Hippocampal formation (tissue), 2 donors: Measurements from ENCODE around the gene SLC2A11.
"Not testable (repeated sequence)": the region's sequence is repeated elsewhere in the genome, so short reads cannot be mapped to it uniquely, and the experiment has no call there.

Experiments used
- DNase-seq, 2 donors: peaks; one replicate each; lab custom pipeline; 2025; lab: John Stamatoyannopoulos, UW

The SLC2A11 gene

GRCh38 chr22:23908587-23909205, 51.0 kb downstream of the SLC2A11 start:
- no peak for DNase-seq

DNA sequence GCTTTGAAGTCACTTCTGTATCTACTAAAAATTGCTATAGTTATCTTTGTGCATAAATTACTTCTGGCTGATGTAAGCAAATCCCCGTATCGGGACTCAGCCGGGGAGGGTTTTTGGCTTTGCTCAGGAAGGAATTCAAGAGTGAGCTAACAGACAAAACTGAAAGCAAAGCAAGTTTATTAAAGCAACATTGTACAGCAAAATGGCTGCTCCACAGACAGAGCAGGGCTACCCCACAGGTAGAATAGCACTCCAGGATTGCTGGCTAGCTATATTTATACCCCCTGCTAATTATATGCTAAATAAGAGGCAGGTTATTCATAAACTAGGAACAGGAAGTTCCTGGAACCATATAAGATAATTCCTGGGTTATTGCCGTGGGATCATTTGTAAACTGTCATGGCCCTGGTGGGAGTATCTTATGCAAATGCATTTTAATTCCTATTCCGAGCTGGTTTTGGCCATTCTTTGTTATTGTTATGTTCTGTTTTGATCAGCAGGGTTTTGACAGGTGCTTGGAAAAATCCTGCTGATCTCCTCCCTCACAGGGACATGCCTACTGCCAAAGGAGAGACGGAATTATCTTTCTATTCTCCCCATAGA, 51.7 kb downstream of the SLC2A11 start:
- no peak for DNase-seq

DNA sequence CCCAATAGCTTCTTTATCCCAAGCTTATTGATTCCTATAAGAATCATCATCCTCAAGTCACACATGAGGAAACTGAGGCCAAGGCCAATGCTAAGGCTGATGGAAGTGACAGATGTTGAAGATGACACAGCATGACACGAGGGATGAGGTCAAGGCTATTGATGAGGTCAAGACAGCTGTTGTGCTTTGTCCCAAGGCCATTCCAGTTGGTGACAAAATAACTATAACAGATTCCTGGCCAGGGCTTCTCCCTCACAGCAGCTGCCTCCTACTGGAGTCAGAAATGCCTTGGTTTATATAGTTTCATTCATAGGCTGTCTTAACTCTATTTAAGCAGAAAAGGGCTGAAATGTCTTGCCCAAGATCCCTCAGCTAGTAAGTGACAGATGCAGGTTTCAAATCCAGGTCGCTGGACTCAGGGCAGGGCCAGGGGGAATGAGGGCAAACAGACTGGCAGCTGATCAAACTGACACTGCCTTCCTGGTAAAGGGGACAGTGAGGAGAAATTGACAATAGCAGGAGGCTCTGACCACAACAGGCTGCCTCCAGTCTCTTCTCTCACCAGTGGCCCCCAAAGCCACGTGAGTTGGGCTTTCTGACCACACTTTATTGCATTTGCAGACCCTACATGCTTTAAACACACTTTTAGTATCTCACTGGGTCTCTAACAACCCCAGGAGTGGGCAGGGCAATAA, 53.0 kb downstream of the SLC2A11 start:
- DNase-seq: no peak

DNA sequence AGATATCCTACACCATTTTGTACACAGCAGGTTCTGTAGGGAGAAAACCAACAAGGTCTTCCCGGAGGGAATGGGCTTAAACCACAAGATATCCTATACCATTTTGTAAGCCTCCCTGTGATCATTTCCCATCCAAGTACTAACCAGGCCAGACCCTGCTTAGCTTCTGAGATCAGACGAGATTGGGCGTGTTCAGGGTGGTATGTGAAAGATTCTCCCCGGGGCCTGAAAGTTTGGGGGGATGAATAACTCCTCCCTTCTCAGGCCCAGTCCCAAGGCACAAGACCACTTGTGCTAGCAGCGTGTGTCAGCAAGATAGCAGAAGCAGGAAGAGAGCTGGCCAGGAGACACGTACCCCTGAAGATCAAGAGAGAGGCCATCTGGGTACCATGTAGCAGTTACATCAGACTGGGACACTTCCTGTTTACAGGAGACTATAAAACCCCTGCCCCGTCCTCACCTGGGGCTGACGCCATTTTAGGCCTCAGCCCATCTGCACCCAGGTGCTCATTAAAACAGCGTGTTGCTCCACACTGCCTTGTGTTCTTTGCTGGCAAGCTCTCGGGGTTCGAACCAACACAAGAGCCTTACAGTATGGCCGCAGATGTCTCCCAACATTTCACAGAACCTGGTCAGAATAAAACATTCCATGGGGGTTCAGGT, 53.8 kb downstream of the SLC2A11 start:
- no peak for DNase-seq

- no peak for DNase-seq
These were observed 54.7 kb downstream of the SLC2A11 start for GRCh38 chr22:23912293-23912903.

DNA sequence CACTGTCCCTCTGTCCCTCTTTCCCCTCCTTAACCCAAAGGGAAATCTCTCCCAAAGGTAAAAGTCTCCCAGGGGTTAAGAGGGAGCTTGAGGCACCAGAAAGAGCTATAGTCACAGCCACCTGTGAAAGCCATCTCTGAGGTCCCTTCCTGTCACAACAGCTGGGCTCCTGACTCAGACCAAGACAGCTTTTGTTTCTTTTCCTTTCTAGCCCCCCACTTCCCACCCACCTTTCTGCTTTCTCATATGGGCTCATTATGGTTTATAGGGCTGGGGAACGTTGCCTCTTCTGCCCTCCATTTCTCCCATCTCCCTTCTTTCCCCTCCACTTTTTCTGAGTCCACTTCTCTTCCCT, 55.6 kb downstream of the SLC2A11 start:
- DNase-seq: no peak

DNA sequence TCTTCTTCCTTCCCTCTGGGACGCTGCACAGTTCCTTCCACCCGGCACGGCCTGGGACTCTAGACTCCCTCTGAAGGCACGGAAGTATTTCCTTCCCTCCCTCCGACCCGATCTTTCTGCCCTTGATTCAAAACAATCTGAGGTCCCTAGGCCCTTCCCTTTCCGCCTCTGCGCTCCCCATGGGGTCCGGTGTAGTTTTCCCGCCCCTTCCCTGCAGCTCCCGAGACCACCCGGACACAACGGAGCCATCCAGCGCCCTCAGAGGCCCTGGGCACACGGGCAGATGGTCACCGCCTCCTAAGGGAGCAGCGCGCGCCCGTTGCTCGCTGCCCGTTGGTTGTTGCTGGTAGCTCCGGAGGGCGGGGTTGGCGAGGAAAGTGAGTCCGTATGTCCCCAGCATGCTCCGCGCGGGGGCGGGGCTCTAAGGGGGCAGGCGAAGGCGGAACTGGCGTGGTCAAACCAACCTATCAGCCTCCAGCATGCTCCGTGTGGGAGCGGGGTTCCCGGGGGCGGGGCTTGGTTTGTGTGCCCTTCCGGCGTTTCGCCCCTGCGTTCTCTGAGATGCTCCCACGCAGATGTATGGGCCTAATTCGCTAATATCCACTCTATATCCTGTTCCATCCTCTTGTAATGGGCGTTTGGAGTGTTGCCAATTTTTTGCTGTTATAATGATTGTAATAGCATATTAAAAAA, 56.1 kb downstream of the SLC2A11 start:
- DNase-seq: peak; percentile 98

DNA sequence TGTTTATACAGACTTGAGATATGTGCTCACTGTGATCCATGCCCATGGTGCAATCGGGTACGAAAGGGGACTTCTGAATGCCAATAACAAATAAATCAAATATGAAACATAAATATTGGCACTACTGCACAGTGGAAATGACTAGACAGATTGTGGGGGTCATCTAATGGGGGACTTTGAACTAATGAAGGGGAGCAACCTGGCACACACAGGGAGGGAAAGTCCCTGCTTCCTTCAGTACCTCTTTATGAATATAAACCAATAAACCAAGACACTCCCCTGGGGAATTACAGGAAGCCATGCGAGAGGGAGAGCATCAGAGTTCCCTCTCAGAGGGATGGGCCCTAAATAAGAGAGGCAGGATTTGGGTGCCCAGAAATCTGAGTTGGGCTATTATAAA, 57.6 kb downstream of the SLC2A11 start:
- DNase-seq: no peak

DNA sequence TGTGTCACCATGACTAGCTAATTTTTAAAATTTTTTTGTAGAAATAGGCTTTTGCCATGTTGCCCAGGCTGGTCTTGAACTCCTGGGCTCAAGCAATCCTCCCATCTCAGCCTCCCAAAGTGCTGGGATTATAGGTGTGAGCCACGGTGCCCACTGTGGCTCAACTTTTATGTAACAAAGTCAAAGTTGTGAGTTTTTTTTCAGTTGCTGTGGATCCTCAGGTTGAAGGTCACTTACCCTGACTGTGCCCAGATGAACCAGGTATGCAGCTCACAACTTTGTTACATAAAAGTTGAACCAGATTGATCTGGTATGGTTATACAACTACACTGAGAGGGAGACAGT, 62.6 kb downstream of the SLC2A11 start:
- not testable (repeated sequence) for DNase-seq

DNA sequence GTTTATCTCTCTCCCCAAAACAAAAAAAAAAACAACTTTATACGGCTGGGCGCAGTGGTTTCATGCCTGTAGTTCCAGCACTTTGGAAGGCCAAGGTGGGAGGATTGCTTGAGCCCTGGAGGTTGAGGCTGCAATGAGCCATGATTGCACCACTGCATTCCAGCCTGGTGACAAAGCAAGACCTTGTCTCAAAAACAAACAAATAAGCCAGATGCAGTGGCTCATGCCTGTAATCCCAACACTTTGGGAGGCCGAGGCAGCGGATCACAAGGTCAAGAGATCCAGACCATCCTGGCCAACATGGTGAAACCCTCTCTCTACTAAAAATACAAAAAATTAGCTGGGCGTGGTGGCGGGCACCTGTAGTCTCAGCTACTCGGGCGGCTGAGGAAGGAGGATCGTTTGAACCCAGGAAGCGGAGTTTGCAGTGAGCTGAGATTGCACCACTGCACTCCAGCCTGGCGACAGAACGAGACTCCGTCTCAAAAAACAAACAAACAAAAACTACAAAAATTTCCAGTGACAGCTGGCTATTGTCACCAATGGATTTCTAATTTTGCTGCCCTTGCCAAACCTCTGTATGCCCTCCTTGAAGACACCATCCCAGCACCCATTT, 64.0 kb downstream of the SLC2A11 start:
- not testable (repeated sequence) for DNase-seq

- no peak for DNase-seq
These were observed 65.2 kb downstream of the SLC2A11 start for GRCh38 chr22:23922921-23923320.

GRCh38 chr22:23925020-23925606, 67.4 kb downstream of the SLC2A11 start:
- DNase-seq: no peak

DNA sequence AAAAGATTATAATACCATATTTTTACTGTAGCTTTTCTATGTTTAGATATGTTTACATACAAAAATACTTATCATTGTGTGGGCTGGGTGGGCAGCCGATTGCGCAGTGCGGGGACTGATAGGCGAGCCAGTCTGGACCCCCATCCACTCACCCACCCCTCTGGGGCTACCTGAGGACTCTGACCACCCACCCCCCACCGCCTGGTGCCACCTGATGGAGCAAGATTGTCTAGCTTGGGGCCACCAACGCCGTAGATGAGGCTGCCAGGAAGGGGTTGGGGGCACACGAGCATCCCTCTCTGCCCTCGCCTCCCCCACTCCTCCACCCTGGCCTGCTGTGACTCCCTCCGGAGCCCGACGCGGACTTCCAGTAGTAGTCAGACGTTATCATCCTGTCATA, 68.9 kb downstream of the SLC2A11 start:
- DNase-seq: no peak
